Right hindlimb (tissue), 1 donor: ENCODE measurements around the gene FBXW4.

Experiments used
- DNase-seq: peaks from one replicate; pipeline ENCODE4 v3.0.0-alpha.2; 2018

FBXW4 gene

DNA sequence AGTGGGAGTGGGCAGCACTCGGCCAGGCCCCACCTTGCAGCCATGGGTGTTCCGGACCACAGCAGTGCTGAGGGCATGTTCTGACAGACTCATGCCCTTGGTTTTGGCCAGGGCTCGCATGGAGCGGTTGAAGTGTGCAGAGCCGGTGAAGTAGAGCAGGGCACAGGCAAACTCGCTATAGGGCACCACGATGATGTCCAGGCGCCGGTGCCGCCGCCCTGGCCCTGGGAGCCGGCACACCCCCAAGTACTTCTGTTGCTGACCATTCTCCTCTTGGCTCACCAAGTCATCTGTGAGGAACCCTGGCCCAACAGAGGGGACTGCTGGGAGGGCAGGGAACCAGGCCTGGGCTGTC, 115.5 kb downstream of the FBXW4 start:
- no peak for DNase-seq

- no peak for DNase-seq
Observed at GRCh38 chr10:101578803-101579515, 116.0 kb downstream of the FBXW4 start.

DNA sequence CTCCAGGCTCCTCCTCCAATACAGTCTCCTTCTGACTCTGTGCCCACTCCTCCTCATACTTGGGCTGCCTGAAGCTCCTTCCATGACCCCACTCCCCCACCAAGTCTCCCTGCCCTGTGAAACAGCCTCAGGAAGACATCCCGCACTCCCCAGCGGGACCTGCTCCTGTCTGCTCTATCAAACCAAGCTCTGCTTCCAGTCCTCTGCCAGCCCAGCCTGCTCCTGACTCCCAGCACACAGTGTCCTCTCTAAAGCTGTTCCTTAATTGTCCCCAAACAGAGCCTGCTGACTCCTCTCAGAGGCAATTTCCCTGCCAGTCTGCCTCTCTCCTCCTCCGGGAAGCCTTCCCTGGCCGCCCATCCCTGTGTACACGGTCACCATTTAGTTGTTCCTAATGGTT, 116.8 kb downstream of the FBXW4 start:
- DNase-seq, result no peak

GRCh38 chr10:101577121-101577871, 117.7 kb downstream of the FBXW4 start:
- DNase-seq, result no peak

- no peak for DNase-seq
Observed at GRCh38 chr10:101576211-101576863, 118.6 kb downstream of the FBXW4 start.

DNA sequence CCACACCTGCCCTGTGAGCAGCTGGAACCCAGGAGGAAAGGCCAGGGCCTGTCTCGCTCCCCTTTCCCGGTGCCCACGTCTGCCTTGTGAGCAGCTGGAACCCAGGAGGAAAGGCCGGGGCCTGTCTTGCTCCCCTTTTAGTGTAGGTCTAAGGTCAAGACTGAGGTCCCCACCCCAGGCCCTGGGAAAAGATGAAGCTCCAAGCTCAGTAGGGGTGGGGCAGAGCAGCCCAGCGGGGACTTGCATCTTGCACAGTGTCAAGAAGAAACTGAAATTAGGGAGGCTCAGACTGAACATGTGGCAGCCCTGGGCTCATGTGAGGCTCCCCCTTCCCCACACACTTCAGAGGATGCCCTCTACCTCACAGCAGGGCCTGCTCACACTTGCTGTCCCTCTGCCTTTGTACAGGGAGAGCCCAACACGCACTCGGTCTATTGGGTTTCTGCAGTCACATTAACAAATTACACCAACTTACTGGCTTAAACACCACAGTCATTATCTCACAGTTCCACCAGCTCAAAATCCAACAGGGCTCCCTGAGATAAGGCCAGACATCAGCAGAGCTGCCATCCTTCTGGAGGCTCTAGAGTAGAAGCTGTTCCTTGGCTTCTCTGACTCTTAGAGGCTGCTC, 119.3 kb downstream of the FBXW4 start:
- DNase-seq, result no peak

GRCh38 chr10:101575091-101575490, 119.9 kb downstream of the FBXW4 start:
- no peak for DNase-seq

- DNase-seq, result no peak
Observed at GRCh38 chr10:101573885-101574753, 120.9 kb downstream of the FBXW4 start.

DNA sequence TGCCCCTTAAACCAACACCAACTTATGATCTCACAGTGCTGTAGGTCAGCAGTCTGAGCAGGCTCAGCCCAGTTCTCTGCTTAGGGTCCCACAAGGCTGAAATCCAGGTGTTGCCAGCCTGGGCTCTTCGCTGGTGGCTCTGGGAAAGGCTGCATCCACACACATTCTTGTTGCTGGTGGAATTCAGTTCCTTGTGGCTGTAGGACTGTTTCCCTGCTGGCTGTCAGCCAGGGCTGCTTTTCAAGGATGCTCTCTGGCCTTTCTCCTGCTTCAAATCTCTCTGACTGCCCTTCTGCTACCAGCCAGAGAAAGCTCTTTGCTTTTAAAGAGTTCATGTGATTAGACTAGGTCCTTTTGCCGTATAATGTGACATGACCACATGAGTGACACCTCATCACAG, 122.2 kb downstream of the FBXW4 start:
- no peak for DNase-seq

GRCh38 chr10:101572126-101572525, 122.8 kb downstream of the FBXW4 start:
- DNase-seq, result no peak

DNA sequence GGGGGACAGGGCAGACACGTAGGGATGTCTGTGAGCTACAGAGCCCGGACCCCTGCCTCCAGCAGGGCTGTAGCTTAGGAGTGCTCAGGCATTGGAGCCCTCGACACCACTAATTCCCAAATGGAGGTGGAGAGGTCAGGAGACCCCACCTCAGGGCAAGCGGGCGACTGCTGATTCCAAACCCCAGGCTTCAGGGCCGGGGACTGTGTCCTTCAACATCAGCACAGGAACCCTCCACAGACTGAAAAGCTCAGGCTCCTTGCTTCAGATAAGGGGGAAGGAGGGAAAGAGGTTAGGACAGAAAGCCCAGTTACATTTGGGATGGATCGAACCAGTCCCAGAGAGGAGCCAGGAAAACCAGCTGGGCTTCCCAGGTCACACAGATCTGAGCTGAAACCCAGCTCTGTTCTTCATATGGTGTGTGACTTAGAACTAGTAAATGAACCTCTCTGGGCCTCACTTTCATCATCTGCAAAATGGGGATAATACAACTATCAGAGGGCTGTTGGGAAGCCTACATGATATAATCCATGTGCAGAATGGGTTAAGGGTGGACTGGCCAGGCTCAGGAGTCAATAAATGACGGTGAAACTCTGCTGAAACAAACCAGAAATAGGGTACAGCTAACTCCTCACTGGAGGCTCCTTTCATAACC, 123.6 kb downstream of the FBXW4 start:
- no peak for DNase-seq

DNA sequence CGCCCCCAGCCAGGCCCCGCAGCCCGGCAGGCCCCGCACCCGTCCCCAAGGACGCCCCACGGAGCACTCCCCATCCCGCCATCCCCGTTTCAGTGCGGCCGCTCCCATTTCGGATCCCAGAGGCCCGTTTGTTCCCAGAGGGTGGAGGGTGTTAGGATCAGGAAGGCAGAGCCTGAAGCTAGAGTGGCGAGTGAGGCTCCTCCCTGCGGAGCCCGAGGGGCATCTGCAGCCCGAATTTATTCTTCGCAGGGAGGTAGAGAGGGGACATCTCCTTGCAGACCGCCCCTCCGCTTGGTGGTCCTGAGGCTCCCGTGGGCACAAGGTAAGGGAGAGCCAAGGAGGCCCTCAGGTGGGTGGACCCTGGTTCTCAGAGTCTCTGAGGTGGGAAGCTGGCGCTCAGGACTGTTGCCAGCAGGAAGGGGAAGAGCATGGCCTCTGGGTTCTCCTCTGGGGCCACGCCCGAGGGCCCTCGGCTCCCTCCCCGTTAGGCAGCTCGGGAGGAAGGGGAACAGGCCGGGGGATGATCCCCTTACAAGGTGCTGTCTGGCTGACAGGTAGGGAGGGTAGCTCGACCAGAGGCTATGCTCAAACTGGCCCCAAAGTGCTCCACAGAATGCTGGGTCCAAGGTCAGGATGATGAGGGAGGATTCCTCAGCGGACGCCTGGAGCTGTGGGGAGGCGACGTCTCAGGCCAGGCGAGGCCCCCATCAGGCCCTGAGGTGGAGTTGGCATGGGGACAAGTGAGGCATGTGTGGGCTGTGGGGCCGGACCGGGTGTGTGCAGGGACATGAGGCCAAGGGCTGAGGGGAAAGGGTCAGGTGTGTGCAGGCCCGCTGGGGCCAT, 124.3 kb downstream of the FBXW4 start:
- DNase-seq, result no peak

- DNase-seq, result peak; percentile 86
Observed at GRCh38 chr10:101569622-101570427, 125.1 kb downstream of the FBXW4 start.

DNA sequence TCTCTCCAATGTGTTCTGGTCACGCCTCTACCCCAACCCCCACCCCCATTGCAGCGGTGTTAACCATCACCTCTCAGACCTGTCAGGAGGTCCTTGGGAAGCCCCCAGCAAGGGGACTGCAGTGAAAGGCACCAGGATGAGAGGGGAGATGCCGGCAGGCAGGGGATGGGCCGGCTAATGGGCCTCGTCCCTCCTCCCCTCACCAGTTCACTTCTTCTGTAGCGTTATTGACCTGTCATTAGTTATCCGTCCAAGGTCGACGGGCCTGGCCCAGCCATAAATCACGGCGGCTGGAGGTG, 125.7 kb downstream of the FBXW4 start:
- no peak for DNase-seq

DNA sequence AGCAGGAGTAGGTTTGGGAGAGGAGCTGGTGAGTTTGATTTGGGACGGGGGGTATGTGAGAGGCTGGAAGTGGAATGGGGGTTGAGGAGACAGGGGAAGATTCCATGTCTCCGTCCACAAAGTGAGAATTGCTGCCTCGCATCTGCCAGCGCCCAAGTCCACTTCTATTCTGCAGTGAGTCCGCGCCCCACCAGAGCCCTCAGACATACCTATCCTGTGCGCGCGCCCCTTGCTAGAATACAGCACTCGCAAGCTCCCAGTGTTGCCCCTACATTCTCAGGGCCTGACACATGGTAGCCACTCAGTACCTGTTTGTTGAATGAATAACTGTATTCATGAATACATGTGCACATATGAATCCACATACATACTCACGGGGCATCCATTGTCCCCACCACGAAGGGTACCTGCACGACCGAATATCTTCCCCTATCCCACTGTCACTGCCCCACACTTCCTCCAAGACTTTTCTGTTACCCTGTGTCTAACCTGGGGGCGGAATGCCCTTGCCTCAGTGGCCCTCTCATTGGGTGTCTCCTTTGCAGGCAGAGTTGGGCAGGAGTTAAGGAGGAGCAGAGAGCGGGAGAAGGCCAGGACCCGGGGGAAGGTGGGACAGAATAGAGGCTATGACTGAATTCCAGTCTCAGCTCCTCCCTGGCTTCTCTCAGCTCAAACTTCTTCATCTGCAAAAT, 126.8 kb downstream of the FBXW4 start:
- DNase-seq, result no peak

GRCh38 chr10:101567165-101568006, 127.6 kb downstream of the FBXW4 start:
- no peak for DNase-seq

DNA sequence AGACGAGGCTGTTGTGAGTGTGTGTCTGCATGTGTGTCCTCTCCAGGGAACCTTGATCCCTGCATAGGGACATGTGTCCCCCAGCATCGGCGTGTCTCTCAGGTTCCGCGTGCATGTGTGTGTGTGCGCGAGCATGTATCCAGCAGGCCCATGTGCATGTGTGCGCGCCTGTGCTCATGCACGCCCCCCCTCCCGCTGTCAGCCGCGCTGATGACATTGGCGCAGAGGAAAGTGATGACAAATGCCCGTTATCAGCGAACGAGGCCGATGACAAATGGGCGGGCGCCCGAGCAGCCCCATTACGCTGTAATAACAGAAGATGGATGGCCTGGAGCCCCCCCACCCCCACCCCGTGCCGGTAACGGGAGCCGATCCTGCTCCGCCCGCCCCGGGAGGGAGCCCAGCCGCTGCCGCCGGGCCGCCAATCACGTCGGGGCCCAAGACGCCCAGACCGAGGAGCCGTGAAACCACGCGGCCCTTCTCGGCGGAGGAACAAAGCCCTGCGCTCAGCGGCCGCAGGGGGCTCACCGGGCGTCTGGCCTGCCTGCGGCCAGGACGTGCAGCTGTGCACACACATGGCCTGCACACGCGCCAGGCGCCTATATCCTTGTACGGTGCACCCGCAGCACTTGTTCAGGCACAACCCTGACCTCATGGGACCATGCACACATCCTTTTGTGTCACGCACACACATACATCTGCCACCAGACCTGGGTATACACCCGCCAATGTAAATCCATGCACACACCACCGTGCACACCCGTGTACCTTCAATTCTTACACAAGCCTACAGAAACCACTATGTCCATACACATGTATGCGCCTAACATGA, 128.4 kb downstream of the FBXW4 start:
- peak; percentile 53 for DNase-seq

DNA sequence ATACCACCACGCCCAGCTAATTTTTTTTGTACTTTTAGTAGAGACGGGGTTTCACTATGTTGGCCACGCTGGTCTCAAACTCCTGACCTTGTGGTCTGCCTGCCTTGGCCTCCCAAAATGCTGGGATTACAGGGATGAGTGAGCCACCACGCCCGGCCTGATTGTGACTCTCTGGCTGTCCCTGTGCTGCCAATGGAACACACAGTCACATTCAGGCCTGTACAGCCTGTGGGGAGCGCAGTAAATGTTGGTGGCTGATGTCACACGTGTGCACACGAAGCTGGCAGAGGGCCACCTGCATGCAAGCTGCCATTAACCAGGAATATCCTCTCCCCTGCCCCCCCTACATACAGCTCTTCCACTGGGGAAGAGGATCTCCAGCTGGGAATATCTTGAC, 129.0 kb downstream of the FBXW4 start:
- no peak for DNase-seq
